NCI-H748 (cell line): ENCODE data around the gene MPP3.
A peak's percentile ranks its signal among the peaks of the same experiment; 100 is the strongest.
"Not testable (repeated sequence)": the region's sequence is repeated elsewhere in the genome, so short reads cannot be mapped to it uniquely, and the experiment has no call there.

ENCODE experiments used
- DNase-seq: peaks from one replicate; lab custom pipeline; 2025; ENCODE audit not compliant: unreplicated experiment; lab: John Stamatoyannopoulos, UW

The MPP3 gene, protein sequence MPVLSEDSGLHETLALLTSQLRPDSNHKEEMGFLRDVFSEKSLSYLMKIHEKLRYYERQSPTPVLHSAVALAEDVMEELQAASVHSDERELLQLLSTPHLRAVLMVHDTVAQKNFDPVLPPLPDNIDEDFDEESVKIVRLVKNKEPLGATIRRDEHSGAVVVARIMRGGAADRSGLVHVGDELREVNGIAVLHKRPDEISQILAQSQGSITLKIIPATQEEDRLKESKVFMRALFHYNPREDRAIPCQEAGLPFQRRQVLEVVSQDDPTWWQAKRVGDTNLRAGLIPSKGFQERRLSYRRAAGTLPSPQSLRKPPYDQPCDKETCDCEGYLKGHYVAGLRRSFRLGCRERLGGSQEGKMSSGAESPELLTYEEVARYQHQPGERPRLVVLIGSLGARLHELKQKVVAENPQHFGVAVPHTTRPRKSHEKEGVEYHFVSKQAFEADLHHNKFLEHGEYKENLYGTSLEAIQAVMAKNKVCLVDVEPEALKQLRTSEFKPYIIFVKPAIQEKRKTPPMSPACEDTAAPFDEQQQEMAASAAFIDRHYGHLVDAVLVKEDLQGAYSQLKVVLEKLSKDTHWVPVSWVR

DNA sequence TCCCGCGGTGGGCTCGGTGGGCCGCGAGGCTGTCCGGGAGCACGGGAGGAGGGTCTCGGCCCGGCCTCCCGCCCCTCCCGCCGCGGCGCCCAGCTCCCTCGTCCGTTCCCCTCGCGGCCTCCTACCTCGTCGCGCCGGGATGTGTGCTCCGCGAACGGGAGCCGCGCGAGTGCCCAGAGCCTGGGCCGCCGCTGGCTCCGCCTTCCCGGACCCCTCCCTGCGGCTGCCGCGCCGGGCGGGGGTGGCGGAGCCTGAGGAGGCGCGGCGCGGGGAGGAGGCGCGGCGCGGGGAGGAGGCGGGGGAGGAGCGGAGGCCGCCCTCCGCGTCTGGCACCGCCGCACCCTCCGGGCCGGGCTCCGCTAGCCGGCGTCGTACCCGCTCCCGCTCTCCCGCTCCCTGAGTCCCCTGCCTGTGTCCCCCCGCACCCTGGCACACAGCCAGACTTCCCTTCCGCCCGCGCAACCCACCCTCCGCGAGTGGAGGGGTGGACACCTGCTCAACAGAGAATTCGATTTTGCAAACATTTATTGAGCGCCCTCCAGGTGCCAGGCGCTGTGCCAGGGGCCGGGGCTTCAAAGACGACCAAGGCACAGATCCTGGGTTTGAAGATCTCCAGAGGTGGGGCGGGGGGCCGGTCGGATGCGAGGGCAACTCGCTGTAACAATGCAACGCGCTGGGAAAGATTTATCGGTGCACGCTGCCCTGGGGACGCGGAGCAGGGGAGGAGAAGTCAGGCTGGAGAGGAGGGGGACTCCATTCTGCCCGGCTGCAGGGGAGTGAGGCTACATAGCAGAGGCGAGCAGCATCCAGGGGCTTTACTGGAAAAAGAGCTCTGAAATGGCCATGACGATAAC, at the start of gene MPP3:
TSS of gene MPP3 (minus strand) at position 171 of the 854 bp plus-strand sequence. CDS start 1,240 bp downstream, outside the sequence.
- DNase-seq = peak; percentile 77

DNA sequence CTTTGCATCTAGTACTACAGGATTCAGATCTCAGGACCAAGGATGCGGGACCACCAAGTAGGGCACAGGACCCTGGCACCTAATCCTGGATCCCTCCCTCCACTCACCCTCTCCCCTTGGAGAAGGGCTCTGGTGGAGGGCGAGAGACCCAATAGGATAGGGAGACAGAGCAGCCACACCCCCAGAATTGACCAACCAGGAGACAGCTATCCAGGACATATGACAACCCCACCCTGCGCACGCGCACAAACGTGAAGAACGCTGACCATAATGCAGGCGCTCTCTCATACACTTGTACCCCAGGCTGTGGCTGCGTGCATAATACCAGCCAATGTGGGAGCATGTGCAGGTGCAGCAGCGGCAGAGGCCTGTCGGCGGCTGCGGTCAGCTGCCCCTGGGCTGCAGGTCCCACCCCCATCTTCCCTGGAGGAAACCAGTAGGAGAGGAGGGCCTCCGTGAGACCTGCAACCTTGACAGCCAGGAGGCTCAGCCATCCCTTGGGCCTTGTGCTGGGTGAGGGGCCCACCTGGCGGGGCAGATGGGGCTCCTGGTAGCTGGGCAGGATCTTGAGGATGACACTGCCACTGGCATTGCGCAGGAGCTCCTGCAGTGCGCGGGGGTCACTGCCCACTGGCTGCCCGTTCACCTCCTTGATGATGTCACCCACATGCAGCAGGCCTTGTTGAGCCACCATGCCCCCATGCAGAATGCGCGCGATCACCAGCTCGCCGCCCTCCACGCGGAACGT, 49.0 kb upstream of the MPP3 start:
- no peak for DNase-seq

DNA sequence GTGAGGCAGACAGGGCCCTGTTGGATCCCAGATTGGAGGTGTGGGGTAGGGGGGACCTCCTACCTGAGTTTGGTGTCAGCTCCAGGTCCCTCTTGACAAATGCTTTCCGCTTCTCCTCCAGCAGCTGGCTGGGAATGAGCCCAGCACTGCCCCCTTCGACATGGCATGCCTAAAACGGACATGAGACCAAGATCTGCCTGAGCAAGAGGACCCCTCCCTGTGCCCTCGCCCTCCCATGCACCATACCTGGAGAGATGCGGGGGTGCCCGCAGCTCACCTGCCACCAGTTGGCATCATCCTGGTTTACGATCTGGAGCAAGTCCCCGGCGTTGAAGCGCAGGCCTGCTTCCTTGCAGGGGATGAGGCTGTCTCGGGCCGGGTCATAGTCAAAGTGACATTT, 48.2 kb upstream of the MPP3 start:
- DNase-seq = no peak

DNA sequence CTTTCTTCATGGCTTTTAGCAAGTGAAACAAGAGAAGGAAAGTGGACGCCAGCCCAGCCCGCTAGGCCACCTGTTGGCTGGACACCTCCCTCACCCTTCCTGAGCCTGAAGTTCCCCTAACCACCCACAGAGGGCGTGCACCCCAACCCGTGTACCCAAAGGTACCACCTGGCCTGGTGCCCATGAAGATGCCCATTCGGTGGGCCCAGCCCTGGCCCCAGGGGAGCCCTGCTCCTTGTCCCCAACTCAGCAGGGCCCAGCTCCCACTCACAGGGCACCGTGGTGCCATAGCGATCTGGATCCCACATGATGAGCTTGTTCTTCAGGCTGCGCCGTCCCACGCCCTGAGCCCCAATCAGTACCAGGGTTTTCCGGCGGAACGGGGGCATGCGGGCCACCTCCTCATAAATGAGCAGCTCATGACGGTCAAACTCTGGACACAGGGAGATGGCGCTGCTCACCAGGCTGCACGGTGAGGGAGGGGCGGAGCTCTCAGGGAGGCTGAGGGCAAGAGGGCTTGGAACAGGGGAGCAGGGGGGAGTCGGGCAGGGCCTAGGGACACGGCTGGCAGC, 47.6 kb upstream of the MPP3 start:
- DNase-seq = peak; percentile 57

DNA sequence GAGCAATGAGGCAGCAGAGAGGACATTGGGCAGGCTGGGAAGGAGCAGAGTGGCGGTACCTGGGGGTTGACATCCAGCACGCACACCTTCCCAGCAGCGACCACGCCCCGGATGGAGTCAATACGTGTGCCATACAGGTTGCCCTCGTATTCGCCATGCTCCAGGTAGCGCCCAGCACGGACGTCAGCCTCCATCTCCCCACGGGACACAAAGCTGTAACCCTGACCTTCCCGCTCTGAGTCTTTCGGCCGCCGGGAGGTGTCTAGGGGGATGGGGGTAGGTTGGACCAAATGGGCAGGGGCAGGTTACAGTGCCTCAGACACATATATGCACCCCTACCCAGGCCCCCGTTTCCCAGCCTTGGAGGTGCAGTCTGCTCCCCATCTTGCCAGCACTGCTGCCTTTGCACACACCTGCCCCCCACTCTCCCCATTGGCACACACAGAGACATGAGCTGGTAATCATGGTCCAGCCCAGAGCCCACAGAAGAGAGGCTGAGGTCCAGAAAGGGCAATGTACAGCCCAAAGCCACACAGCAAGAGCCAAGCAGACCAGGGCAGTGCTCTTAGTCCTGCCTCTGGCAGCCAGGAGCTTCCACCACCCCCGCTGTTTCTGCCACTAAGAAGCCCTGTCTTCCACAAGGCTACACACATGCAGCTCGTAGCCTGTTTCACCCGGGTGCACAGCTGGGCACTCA, 46.9 kb upstream of the MPP3 start:
- DNase-seq = no peak

DNA sequence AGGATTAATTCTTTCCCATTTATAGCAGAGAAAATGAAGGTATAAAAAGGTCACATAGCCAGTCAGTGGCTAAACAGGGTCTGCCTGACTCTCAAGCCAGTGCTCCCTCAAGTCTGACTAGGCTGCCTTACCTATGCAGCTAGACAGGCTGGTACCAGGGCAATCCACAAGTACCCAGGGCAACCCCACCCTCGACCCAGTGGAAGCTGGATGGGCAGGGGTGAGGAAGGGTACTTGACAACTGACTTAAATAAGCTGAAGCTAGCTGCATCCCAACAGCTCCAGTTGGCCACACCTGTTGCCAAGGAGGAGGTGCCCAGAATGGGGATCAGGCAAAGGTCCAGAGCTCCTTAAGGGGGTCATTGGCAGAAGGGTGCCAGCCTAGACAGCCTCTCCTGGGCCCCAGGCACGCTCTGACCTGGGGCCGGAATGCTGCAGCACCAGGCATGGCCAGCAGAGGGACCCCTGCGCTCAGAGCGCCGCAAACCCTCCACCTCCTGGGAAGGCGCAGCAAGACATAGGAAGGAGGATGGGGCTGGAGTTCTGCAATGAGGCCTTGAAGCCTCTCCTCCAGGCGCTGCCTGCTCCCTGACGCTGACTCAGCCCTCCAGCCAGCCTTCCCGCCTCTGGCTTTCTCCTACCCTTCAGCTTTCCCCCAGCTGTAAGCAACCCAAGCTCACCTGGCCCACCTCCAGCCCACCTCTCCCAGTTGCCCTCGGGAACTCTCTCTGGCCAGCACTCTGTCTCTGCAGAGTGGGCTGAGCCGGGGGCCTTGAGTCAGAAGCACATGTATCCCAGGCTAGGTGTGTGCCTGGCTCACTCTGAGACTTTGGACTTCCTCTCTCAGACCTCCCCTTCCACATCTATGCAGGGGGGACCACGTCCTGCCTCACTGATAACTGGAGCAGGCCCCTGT, 45.6 kb upstream of the MPP3 start:
- DNase-seq = peak; percentile 57

DNA sequence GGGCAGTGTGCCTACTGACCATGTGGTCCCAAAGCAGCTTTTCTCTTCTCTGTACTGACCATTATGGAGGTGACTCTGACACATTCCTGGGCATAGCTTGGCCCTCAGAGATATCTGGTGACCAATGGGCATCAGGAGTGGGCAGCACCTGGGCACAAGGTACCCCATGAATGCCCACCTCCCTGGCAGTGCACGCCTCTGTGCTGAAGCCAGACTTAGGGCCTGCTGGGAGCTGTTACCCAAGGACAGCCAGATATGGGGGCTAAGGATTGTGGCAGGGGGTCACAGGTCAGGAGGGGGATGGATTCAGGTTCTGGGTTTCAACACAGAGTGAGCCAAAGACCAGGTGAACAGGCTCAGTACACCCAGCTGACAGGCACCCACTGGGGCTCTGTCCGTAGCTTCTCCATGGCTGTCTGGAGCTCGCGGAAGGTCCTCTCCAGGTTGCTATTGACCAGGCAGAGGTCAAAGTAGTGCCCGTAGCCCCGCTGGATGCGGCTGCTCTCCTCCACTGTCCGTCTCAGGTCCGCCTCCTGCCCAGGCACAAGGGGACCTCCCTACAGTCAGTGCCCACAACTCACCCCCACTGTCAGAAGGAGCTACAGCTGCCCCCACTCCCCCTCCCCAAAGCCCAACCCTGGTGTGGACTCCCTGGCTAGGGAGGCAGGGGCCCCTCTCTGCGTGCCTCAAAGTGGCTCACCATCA, 44.7 kb upstream of the MPP3 start:
- DNase-seq = no peak

DNA sequence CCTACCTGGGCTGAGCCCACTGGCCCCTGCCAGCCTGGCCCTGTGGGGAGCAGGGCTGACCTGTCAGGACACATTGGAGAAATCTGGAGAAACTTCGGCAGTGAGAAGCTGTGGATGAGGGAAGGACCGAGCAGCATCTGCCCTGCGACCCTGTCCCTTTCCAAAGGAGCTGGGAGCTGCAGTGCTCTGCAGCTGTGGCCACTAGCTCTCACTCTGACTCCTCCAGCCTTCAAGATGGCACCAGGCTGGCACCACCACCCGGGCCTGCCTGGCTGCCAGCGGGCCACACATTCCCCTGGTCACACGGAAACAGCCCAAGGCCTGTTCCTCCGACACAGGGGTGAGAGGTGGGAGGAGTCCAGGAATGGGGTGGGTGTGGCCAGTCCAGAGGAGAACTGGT, 44.1 kb upstream of the MPP3 start:
- no peak for DNase-seq

DNA sequence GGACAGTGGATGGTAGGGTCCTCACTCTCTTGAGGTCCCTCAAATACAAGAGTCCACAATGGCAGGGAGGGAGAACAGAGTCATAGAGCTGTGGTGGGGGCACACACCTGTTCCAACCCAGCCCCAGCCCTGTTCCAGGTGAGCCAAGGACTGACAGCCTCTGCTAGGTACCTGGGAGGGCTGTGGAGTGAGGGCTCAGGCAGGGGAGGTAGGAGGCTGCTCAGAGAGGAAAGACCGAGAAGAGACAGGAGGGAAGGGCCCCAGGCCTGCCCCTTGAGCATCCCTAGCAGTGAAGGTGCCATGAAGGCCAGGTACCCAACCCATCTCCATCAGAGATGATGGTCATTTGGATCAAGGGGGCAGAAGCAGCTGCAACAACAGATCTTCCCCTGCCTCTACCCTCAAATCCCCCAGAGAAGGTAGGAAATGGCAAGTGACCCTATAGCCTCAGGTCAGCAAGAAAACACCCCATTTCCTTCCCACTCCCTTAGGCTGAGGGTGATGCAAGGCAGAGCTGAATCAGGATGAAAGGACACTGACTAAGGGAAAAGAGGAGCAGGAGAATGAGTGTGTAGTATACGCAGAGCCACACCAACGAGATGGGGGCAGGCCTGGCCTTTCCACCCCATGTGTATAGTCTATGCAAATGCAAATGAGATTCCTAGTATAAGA, 42.7 kb upstream of the MPP3 start:
- no peak for DNase-seq

DNA sequence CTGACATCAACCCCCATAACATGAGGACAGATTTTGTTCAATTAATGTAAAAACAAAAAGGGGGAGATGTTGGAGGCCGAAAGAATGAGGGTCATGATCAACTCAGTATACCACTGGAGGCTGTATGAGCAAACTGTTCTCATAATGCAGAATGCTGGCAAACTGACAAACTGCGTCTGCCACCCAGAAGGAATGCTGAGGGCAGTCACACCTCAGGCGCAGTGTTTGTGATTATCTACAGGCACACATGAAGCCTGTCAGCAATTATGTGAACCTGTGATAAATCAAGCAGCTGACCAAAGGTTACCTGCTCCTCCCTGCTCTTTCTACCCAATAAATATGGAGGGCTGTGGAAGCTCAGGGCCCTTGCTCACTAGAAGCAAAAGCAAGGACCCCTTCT, 41.3 kb upstream of the MPP3 start:
- DNase-seq = no peak

DNA sequence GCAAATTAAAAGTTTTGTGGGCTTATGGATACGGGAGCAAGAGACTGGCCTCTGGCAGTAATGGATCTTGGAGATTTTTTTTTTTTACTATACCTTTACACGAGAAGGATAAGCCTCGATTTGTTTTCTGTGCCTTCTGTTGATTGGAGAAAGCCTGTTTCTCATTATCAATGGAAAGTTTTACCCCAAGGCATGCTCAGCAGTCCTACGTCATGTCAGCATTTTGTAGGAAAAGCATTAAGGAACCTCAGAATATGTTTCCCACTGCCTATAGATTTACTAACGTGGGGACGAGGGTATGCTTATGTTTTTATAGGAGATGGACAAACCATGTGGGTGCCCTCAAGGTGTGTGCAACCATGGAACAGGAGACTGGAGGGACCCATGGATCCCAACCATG, 40.9 kb upstream of the MPP3 start:
- DNase-seq = no peak

DNA sequence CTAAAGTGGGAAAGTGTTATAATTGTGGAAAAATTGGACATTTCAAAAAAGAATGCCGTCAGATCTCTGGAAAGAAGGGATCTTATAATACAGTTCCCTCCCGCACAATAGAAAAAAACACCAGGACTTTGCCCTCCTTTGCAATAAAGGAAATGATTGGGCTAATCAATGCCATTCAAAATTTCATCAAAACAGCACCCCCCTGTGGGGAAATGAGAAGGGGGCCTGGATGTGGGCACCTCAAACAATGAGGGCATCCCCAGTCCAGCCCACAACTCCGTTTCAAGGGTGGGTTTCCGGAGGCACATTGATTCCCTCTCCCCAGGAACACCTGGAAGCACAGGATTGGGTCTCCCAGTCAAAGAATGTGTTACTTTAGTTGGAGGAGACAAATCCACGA, 40.1 kb upstream of the MPP3 start:
- no peak for DNase-seq

DNA sequence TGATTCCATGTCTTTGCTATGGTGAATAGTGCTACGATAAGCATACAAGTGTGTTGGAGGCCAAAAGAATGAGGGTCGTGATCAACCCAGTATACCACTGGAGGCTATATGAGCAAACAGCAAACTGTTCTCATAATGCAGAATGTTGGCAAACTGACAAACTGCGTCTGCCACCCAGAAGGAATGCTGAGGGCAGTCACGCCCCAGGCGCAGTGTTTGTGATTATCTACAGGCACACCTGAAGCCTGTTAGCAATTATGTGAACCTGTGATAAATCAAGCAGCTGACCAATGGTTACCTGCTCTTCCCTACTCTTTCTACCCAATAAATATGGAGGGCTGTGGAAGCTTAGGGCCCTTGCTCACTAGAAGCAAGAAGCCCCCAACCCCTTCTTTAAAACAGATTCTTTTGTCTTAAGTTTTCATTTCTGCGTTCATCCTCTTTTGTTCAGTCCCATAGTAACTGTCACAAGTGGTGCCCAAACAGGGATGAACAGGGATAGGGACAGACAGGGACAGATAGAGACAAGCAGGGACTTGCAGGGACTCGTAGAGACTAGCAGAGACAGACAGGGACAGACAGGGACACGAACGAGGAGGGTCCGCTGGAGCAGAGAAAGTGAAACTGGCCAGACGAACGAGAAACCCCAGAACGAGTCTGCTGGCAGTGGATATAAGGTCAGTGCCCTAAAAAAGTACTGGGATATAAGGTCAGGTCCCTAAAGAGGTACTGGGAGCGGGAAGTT, 39.2 kb upstream of the MPP3 start:
- peak; percentile 56 for DNase-seq

DNA sequence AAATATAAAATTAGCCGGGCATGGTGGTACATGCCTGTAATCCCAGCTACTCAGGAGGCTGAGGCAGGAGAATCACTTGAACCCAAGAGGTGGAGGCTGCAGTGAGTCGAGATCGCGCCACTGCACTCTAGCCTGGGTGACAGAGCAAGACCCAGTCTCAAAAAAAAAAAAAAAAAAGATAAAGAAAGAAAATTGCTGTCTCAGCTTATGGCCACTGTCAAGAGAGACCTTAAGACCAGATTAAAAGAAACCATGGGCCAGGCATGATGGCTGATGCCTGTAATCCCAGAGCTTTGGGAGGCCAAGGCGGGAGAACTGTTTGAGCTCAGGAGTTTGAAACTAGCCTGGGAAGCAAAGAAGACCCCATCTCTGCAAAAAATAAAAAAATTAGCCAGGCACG, 36.1 kb upstream of the MPP3 start:
- not testable (repeated sequence) for DNase-seq

DNA sequence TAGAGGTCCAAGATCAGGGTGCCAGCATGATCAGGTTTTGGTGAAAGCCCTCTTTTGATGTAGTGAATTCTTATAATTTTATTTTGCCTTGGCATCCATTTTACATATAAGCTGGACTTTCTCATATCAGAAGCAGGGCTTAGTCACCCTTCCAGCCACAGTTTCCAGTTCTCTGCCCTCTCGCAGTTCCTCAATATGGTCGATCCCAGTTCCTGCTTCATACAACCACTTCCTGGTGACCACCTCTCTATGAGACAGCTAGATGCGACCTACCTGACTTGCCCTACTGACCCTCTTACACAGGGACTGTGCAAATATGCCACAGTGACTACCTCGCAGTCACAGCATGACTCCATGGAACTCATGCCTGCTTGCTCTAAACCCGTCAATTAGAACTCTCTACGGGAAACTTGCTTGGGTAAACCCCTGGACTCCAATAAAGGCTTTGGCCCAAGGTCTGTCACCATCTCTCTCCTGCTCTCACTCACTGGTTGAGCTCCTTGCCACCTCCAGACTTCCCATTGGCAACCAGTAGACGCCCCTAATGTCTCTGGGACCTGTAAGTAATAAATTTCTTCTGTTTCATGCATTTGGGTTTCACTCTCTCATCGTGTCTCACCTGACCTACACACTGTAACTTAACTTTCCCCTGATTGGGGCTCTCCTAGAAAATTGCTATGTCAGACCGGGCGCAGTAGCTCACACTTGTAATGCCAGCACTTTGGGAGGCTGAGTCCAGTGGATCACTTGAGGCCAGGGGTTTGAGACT, 35.5 kb upstream of the MPP3 start:
- no peak for DNase-seq

DNA sequence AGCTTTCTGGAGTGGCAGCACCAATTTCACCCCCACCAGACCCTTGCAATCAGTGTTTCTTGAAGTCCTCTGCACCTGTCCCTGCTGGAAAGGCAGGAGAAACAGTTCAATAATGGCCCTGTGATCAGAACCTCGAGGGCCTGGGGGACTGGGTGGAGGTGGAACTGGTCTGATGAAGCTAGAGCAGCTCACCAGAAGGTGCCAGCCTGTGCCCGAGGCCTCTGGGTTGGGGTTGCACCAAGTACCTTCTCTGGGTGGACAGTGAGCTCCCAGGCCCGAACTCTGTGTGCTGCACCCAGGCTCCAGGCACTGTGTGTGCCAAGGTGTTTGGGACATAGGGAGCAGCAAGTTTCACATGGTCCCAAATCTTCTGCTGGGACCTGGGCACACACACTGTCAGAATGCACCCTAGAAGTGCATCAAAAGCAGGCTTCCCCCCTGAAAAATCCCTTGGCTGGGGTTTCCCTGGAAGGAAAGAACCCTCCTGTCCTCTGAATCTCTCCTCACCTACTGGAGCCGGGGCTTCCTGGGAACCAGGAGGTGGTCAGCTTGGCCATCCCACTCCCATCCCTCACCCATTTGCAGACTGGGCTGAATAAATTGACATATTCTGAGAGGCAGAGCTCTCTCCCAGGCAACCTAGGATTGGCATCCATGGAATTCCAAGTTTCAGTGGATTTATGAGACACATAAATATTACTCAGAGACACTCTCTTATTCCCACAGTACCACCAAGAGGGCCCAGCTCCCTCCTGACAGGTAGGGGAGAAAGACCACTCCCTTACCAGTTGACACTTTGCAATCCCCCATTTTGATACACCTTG, 31.4 kb upstream of the MPP3 start:
- DNase-seq = no peak
